Measurements from ENCODE around the gene TBX6.

Gene TBX6

GRCh38 chr16:30086291-30087140 lies 5.2 kb downstream of the TBX6 start:
- DNase-seq (ENCODE audit: low read depth in 2 of 2), result no peak

DNA sequence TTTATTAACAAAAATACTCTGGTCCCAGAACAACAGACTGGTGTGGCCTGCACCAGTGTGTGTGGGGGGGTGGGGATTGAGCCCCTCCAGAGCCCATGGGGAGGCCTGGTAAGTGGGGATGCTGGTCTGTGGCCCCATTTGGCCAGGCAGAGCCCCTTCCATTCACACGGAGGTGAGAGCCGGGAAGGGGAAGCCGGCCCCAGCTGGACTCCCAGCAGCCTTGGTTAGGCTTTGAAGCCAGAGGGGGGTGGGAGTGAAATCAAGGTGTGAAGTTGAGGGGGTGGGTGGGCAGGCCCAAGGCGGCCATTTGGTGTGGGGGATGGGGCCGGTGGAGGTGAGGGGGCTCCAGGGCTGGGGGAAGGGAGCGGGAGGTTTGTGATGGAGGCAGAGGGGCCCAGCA lies 5.9 kb downstream of the TBX6 start:
- no peak for DNase-seq (ENCODE audit: low read depth in 2 of 2)

DNA sequence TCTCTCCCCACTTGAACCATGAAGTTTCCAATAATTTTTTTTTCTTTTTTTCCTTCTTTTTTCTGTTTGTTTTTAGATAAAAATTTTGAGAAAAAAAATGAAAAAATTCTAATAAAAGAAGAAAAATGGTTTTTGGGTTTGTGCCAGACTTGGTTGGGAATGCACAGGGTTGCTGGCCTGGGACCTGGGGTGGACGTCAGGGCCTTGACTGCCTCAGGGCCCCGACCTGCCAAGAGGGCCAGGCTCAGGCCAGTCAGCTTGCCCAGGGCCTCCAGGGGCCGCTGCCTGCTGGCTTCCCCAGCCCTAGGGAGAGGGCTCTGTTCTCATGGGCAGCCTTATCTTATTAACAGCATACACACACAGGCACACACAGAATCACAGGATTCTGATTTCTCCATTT lies 6.5 kb downstream of the TBX6 start:
- no peak for DNase-seq (ENCODE audit: low read depth in 2 of 2)

DNA sequence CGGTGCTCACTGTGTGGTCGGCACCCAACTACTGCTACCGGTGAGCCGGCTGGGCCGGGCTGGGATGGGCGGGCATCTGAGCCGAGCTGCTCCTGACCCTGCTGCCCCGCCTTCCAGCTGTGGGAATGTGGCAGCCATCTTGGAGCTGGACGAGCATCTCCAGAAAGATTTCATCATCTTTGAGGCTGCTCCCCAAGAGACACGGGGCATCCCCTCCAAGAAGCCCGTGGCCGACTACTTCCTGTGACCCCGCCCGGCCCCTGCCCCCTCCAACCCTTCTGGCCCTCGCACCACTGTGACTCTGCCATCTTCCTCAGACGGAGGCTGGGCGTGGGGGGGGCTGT lies 6.9 kb downstream of the TBX6 start:
- DNase-seq (ENCODE audit: low read depth in 2 of 2), result no peak

DNA sequence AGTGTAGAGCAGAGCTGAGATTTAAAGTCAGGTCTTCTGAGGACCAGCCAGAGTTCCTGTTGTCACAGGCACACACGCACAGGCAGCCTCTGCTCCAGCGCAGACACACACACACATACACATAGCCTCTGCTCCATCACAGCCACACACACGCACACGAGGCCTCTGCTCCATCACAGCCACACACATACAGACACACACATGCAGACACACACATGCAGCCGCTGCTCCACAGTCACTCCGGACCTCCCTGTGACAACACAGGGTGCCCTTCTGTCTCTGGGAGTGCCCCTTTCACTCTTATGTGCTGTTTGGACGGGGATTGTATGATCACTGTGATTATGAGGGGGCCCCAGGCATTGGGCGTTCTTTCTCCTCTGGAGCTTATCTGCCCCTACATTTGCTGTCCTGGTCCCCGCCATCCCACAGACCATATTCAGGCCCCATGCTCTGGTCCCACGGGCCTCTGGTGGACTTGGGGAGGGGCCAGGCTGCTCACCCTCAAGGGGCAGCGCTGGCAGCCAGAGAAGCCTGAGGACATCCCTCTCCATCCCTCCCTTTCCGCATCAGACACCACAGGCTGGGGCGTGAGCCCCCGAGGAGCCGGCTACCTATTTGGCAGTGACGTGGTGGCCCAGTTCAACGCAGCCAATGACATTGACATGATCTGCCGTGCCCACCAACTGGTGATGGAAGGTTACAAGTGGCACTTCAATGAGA lies 7.5 kb downstream of the TBX6 start:
- no peak for DNase-seq (ENCODE audit: low read depth in 2 of 2)

DNA sequence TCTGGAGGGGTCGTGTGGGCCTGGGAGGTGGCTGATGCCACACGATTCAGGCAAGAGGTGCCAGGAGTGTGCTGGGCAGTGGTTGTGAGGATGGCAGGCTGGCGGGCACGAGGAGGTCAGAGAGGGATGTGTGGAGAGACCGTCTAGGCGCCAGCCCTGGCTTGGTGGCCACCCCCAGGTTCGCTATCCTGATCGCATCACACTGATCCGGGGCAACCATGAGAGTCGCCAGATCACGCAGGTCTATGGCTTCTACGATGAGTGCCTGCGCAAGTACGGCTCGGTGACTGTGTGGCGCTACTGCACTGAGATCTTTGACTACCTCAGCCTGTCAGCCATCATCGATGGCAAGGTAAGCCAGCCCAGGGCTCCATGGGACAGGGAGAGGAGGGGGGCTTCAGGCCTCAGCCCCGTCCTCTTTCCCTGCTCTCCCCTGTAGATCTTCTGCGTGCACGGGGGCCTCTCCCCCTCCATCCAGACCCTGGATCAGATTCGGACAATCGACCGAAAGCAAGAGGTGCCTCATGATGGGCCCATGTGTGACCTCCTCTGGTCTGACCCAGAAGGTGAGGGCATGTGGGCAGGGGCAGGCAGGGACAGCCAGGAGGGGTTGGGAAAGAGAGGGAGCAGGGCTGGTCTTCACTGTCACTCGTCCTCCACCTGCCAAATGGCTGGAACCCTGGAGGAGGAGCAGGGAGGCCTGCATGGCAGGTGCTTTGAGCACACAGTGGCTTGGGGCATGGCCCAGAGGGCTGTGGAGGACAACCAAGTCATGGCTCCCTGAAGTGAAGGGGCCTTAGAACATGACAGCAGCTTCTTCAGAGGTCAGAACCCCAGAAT lies 8.3 kb downstream of the TBX6 start:
- no peak for DNase-seq (ENCODE audit: low read depth in 2 of 2)

DNA sequence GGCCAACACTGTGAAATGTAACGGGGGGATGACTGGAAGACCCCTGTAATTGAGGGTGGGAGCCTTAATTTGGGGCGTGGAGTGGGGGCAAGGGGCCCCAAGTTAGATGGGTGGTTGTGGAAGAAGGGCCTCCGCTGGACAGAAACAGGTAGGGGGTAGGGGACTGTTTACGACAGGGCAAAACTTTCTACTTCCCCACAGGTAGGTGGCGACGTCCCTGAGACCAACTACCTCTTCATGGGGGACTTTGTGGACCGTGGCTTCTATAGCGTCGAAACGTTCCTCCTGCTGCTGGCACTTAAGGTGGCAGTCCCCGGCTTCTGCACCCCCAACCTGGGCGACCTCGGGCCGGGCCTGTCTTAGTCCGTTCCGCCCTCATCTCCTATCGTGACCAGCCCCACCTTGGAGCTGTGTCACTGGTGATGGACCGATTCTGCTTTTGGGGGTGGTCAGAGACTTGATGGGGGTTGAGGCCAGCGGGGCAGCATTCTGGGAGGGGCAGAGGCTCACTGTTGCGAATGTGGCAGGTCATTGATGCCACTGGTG lies 9.1 kb downstream of the TBX6 start:
- DNase-seq (ENCODE audit: low read depth in 2 of 2), result no peak

DNA sequence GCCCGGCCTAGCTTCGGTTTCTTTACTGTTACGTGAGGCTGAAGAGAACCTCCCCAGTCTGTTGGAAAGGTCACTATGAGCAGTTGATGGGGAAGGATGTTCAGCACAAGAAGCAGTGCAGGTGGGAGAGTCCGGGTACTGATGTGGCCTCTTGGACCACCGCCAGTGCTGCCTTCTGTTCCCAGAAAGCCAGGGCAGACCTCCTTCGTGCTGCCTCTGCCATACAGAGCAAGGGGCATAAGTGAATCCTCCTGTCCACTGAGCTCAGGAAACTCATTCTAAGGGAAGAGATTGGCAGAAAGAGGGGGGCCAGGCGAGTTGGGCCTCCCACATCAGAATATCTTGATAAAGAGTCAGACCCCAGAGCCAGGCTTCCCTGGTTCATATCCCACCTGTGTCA lies 12.2 kb downstream of the TBX6 start:
- DNase-seq (ENCODE audit: low read depth in 2 of 2), result no peak

- DNase-seq (ENCODE audit: low read depth in 2 of 2), result no peak
These were observed 13.0 kb downstream of the TBX6 start for GRCh38 chr16:30078744-30079143.

- no peak for DNase-seq (ENCODE audit: low read depth in 2 of 2)
These were observed 14.1 kb downstream of the TBX6 start for GRCh38 chr16:30077656-30078055.

- DNase-seq (ENCODE audit: low read depth in 2 of 2), result no peak
These were observed 15.4 kb downstream of the TBX6 start for GRCh38 chr16:30076276-30076791.

GRCh38 chr16:30075503-30076275 lies 16.0 kb downstream of the TBX6 start, which contains the start of gene PPP4C:
TSS of gene PPP4C (plus strand) at chr16:30075994. CDS start at chr16:30076378, 384 bp downstream.
- DNase-seq (ENCODE audit: low read depth in 2 of 2), result peak; percentile 85 to 86

DNA sequence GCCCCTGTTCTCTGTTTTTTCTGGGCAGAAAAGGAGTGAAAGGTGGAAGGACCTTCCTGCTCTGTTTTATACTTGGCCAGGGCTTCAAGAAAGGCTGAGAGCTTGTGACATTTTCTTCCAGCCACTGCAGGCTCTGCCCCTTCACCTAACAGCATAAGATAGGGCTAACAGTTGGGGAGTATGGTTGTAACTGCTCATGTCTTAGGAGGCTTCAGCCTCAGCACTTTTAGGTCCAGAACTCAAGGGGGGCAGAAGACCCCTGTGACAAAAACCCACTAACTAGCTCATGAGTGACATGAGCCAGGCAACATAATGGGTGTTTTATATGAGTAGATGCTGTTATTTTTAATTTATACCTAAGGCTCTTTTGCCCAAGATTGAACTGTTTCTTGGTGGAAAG lies 21.2 kb downstream of the TBX6 start:
- DNase-seq (ENCODE audit: low read depth in 2 of 2), result no peak

DNA sequence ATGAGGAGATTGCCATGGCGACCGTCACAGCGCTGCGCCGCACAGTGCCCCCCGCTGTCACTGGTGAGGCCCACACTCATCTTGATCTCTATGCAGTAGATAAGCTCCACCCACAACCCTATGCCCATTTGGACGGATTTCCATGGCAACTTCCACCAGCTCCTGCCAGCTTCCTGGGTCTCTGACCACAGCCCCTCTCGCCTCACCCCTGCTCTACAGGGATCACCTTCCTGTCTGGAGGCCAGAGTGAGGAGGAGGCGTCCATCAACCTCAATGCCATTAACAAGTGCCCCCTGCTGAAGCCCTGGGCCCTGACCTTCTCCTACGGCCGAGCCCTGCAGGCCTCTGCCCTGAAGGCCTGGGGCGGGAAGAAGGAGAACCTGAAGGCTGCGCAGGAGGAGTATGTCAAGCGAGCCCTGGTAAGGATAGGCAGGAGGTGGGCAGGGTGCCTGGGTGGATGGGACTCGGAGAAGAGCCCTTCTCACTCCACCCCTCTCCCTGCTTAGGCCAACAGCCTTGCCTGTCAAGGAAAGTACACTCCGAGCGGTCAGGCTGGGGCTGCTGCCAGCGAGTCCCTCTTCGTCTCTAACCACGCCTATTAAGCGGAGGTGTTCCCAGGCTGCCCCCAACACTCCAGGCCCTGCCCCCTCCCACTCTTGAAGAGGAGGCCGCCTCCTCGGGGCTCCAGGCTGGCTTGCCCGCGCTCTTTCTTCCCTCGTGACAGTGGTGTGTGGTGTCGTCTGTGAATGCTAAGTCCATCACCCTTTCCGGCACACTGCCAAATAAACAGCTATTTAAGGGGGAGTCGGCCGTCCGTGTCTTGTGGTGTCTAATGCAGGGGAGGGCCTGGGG lies 21.9 kb downstream of the TBX6 start:
- no peak for DNase-seq (ENCODE audit: low read depth in 2 of 2)

GRCh38 chr16:30068750-30069610 lies 22.7 kb downstream of the TBX6 start:
- DNase-seq (ENCODE audit: low read depth in 2 of 2), result no peak

- no peak for DNase-seq (ENCODE audit: low read depth in 2 of 2)
These were observed 23.4 kb downstream of the TBX6 start for GRCh38 chr16:30068333-30068732.

DNA sequence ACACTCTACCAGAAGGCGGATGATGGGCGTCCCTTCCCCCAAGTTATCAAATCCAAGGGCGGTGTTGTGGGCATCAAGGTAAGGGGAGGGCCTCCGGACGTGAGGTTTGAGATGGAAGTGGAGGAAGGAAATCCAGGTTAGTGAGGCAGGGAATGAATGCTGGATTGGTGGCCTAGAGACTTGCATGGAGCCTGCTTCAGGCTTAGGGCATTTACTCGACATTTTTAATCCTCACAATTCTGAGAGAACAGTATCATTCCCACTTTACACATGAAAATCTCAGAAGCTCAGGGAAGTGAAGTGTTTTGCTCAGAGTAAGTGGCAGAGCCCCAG lies 24.2 kb downstream of the TBX6 start:
- DNase-seq (ENCODE audit: low read depth in 2 of 2), result no peak

DNA sequence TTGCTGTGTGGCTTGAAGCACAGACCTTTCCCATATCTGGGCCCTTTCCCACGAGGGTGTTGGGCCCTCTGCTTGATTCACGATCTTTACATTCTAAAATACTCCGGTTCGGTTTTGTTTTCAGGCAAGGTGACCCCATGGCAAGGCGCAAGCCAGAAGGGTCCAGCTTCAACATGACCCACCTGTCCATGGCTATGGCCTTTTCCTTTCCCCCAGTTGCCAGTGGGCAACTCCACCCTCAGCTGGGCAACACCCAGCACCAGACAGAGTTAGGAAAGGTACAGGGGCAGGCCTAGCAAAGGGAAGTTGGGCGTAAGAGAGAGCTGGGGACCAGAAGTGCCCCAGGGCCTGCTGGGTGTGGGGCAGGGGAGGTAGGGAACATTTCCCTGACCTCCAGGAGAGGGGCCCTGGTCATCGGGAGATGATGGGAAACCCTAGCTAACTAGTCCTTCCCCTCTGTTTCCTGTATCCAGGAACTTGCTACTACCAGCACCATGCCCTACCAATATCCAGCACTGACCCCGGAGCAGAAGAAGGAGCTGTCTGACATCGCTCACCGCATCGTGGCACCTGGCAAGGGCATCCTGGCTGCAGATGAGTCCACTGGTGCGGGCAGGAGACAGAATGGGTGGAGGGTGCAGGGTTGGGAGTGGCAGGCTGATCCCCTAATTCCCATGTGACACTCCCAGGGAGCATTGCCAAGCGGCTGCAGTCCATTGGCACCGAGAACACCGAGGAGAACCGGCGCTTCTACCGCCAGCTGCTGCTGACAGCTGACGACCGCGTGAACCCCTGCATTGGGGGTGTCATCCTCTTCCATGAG lies 24.8 kb downstream of the TBX6 start:
- no peak for DNase-seq (ENCODE audit: low read depth in 2 of 2)
